ENCODE results near the gene NOTCH3. TPM values are rescaled to one million over a fixed set of nuclear protein-coding genes. Genes with fewer than 3 reads are reported as not detected.
A peak's percentile ranks its signal among the peaks of the same experiment; 100 is the strongest.

The NOTCH3 gene
- total RNA-seq, 1 experiment from 2014 or later: 60.6 TPM

- H3K27me3 Mint-ChIP-seq (ENCODE audit: insufficient read depth, unreplicated experiment): no peaks in the 10 kb centered on the region
- peaks cover 6% of the 10 kb centered on the region for H3K4me1 Mint-ChIP-seq (ENCODE audit: low read depth, unreplicated experiment)
- intact Hi-C loops (cut with micrococcal nuclease; ENCODE audit: unreplicated experiment): loop anchor here (2.0 kb wide), 1 partner anchor 18 kb away; the partner anchor contains the start of gene SYDE1
- H3K9me3 ChIP-seq: no peaks in the 10 kb centered on the region
- H3K27me3 ChIP-seq (replicated peaks; ENCODE audit: control insufficient read depth, insufficient read depth, low read length): no peaks in the 10 kb centered on the region
- DNase-seq: peak in 1 of 2 experiments; percentile 51
- TF ChIP-seq CTCF (IDR thresholded peaks at IDR 0.05; ENCODE audit: insufficient read depth in 1 of 2, low read depth in 1 of 2, low read length in 1 of 2, severe bottlenecking in 1 of 2, unreplicated experiment in 1 of 2): no peak
- H3K36me3 ChIP-seq (ENCODE audit: control insufficient read depth, insufficient read depth, low read length): peaks cover 2% of the 10 kb centered on the region
- ChIA-PET CTCF (interaction anchor here (0.5 kb wide), 1 partner anchor 25 kb away, joined by 6 read pairs; no protein-coding TSS in a partner anchor), POLR2A (interaction anchor here (1.0 kb wide), 1 partner anchor 18 kb away, joined by 3 read pairs; no protein-coding TSS in a partner anchor)
- peak overlapping the region; percentile 100 for H3K27ac Mint-ChIP-seq (ENCODE audit: unreplicated experiment)
- BruUV-seq (replicated peaks): TSS peak; percentile 42
- H3K9me3 Mint-ChIP-seq (ENCODE audit: unreplicated experiment): no peaks in the 10 kb centered on the region
- H3K4me3 ChIP-seq (ENCODE audit: low read depth, low read length): peak overlapping the region; percentile 99
- peaks cover 36% of the 10 kb centered on the region for H3K36me3 Mint-ChIP-seq (ENCODE audit: insufficient read depth, unreplicated experiment)
- peak overlapping the region; percentile 100 for H3K4me3 Mint-ChIP-seq (ENCODE audit: unreplicated experiment)
- 0 out of 2 replicates have a peak, but pooled peaks cover 4% of the 10 kb centered on the region for H3K4me1 ChIP-seq
Observed at GRCh38 chr19:15124572-15125231, 76.1 kb downstream of the NOTCH3 start.

- 0 out of 2 replicates have a peak, but pooled peaks cover 4% of the 10 kb centered on the region for H3K4me1 ChIP-seq
- ChIA-PET CTCF (interaction anchor here (0.5 kb wide), 1 partner anchor 551 kb away, joined by 3 read pairs; no protein-coding TSS in a partner anchor), POLR2A (no interaction called here)
- no peak for DNase-seq
- H3K4me3 ChIP-seq (ENCODE audit: low read depth, low read length): peak overlapping the region; percentile 99
- H3K36me3 ChIP-seq (ENCODE audit: control insufficient read depth, insufficient read depth, low read length): peaks cover 2% of the 10 kb centered on the region
- H3K36me3 Mint-ChIP-seq (ENCODE audit: insufficient read depth, unreplicated experiment): peaks cover 38% of the 10 kb centered on the region
- no peaks in the 10 kb centered on the region for H3K27me3 ChIP-seq (replicated peaks; ENCODE audit: control insufficient read depth, insufficient read depth, low read length)
- no peaks in the 10 kb centered on the region for H3K9me3 ChIP-seq
- H3K27me3 Mint-ChIP-seq (ENCODE audit: insufficient read depth, unreplicated experiment): no peaks in the 10 kb centered on the region
- H3K4me3 Mint-ChIP-seq (ENCODE audit: unreplicated experiment): peak overlapping the region; percentile 100
- no TSS peak for BruUV-seq (replicated peaks)
- intact Hi-C loops (cut with micrococcal nuclease; ENCODE audit: unreplicated experiment): loop anchor here (2.0 kb wide), 1 partner anchor 17 kb away; the partner anchor contains the start of gene SYDE1
- H3K9me3 Mint-ChIP-seq (ENCODE audit: unreplicated experiment): no peaks in the 10 kb centered on the region
- peaks cover 6% of the 10 kb centered on the region for H3K4me1 Mint-ChIP-seq (ENCODE audit: low read depth, unreplicated experiment)
- H3K27ac Mint-ChIP-seq (ENCODE audit: unreplicated experiment): no peak overlapping the region
- TF ChIP-seq CTCF (IDR thresholded peaks at IDR 0.05; ENCODE audit: insufficient read depth in 1 of 2, low read depth in 1 of 2, low read length in 1 of 2, severe bottlenecking in 1 of 2, unreplicated experiment in 1 of 2): no peak
Observed at GRCh38 chr19:15123900-15124299, 76.9 kb downstream of the NOTCH3 start.

GRCh38 chr19:15123031-15123890 is 77.5 kb downstream of the NOTCH3 start:
- no peaks in the 10 kb centered on the region for H3K9me3 Mint-ChIP-seq (ENCODE audit: unreplicated experiment)
- intact Hi-C loops (cut with micrococcal nuclease; ENCODE audit: unreplicated experiment): no loop called here
- no TSS peak for BruUV-seq (replicated peaks)
- H3K36me3 Mint-ChIP-seq (ENCODE audit: insufficient read depth, unreplicated experiment): peaks cover 45% of the 10 kb centered on the region
- no peaks in the 10 kb centered on the region for H3K27me3 Mint-ChIP-seq (ENCODE audit: insufficient read depth, unreplicated experiment)
- CTCF ChIA-PET: no interaction called here
- H3K27me3 ChIP-seq (replicated peaks; ENCODE audit: control insufficient read depth, insufficient read depth, low read length): no peaks in the 10 kb centered on the region
- DNase-seq: no peak
- 0 out of 2 replicates have a peak, but pooled peaks cover 4% of the 10 kb centered on the region for H3K4me1 ChIP-seq
- no peak overlapping the region for H3K4me3 ChIP-seq (ENCODE audit: low read depth, low read length)
- POLR2A ChIA-PET: no interaction called here
- H3K4me1 Mint-ChIP-seq (ENCODE audit: low read depth, unreplicated experiment): peaks cover 6% of the 10 kb centered on the region
- H3K9me3 ChIP-seq: no peaks in the 10 kb centered on the region
- H3K4me3 Mint-ChIP-seq (ENCODE audit: unreplicated experiment): peak overlapping the region; percentile 100
- no peak for TF ChIP-seq CTCF (IDR thresholded peaks at IDR 0.05; ENCODE audit: insufficient read depth in 1 of 2, low read depth in 1 of 2, low read length in 1 of 2, severe bottlenecking in 1 of 2, unreplicated experiment in 1 of 2)
- H3K36me3 ChIP-seq (ENCODE audit: control insufficient read depth, insufficient read depth, low read length): peaks cover 5% of the 10 kb centered on the region
- no peak overlapping the region for H3K27ac Mint-ChIP-seq (ENCODE audit: unreplicated experiment)
